GM21786 (cell line): ENCODE data around the gene LRMDA.

ENCODE experiments used
- ATAC-seq: cut with Tn5 transposase; IDR thresholded peaks from one replicate; pipeline ENCODE4 v1.9.1; 2021; ENCODE audit not compliant: unreplicated experiment

Gene LRMDA

GRCh38 chr10:75935650-75936400 lies 504.4 kb downstream of the LRMDA start:
- ATAC-seq = no peak

DNA sequence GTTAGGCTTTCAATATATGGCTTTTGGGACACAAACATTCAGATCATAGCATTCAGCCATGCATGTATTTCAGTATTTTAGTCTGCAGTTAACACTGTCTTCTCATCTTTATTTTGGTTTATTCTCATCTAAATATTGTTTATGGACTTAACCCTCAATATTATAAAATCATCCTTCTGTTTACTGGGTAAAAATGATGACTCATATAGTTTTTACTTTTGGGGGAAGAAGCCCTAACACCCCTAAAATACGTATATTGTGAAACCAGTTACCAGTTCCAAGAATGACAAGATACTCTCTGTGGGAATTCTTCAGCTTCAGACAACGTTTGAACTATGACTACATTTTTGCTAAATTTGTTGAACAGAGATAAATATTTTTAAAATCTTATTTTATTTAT lies 505.4 kb downstream of the LRMDA start:
- ATAC-seq = no peak

DNA sequence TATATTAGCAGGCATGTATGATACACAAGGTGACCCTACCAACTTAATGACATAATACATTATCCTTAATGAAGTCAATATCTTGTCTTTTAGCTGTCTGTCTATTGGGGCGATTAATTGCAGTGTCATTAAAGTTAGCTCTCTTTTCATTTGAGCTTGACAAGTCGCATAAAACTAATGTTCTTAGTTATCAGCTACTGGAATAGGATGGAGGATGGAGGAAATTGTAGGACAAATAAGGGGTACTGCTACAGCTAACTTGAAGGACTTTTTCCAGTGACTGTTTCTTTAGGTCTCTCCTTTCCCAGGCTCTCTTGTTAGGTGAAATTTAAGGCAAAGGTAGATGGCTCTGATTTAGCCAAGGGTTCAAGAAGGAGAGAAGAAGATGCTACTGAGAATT lies 506.4 kb downstream of the LRMDA start:
- ATAC-seq = no peak

DNA sequence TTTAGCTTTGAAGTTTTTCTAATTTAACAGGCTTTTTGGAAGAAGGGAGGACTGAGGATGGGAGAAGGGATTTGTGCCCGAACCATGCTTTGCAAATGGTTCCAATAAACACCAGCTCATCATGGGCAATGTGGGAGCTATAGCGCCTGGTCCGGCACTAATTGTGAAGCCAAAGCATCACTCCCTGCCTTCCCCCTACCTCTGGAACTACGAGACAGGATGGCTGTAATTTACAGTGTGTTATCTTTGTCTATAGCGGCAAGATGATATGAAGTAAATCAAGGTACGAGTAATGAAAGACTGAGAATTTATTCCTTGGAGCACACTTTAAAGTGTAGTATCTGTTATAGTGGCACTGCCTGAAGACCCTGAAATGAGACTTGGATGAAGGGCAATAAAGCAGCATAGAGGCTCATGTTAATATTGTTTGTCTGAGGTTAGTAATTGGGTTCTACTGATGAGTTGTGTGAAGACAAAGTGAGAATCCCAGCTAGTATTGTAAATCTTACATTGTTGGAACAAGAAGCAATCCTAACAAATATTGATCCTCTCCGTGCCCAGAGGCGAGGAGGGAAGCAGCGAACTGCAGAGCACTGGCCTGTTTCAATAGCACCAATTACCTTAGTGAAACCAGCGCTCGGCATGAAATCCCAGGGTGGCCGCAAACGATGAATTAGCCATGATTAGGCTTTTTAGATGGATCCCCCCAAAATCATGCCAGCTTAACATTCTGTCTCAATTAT lies 507.1 kb downstream of the LRMDA start:
- no peak for ATAC-seq

DNA sequence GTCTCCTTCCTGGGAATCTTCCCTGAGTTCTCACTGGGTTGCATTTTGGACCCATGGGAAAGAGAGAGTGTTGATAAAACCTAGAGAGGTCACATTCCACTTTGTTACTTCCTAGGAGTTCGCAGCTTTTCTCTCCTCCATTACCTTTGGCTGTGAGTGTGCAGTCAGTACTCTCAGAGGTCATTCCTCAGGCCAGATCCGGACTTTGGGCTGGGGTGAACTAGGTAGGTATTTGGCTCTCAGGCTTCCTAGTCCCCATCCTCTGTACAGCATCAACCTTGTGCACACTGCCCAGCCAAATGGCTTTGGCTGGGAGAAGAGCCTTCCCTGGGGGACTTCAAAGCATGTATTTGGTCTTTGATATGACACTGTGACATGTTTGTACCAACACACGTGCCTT lies 508.1 kb downstream of the LRMDA start:
- no peak for ATAC-seq

GRCh38 chr10:75940742-75941141 lies 509.3 kb downstream of the LRMDA start:
- ATAC-seq = no peak

GRCh38 chr10:75941223-75941801 lies 509.9 kb downstream of the LRMDA start:
- ATAC-seq = no peak

DNA sequence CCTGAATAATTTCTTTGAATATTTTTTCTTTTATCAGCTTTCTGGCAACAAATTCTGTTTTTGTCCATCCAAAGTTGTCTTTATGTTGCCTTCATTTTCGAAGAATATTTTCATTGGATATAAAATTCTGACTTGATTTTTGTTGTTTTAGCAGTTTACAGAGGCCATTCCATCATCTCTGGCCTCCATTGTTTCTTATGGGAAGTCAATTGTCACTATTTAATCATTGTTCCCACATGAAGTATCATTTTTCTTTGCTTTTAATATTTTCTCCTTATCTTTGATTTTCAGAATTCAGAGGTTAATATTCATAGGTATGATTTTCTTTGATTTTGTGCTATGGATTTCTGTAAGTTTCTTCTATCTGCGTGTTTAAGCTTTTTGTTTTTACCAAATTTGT lies 512.6 kb downstream of the LRMDA start:
- no peak for ATAC-seq

GRCh38 chr10:75948583-75948982 lies 517.2 kb downstream of the LRMDA start:
- ATAC-seq = no peak

DNA sequence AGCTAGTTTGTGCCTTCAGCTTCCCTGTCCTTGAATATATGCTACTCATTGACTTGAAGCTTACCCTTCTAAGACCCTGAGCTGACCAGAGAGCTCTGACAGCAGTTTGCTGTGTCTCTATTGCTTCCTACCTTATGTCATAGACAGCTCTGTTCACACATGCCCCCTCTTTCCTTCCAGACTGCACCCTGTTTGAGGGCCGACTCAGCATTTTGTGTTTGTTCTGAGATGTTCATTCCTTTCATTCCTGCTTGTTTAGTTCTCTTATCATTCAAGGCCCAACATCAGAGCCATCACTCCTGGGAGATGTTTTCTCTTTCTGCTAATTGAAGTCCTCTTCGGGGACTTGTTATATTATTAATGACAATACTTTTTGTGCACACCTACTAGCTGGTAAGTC lies 518.9 kb downstream of the LRMDA start:
- no peak for ATAC-seq

DNA sequence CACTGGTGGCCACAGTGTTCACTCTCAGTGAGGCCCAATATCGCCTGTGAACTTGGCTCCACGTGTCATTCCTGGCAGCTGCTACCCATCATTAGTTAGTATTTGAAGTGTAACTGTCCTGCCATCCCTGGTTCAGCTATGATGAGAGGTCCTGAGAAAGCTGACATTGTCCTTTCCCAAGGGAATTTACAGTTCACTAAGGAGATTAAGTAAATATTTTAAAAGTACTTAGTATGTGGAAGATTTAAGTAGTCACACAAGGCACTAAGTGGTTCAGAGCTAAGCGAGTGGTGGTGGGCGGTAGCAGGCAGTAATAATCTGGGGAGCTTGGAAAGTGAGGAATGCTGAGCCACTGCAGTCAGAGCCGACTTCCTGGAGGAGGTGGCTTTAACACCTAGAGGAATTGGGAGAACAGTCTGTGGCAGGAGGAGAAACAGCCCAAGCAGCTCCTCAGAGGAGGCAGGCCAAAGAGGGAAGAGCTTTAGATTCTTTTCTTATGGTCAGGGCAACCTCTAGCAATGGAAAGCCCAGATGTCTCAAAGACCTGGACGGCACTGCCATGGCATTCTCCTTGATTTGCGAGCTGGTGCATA lies 519.7 kb downstream of the LRMDA start:
- ATAC-seq = no peak

DNA sequence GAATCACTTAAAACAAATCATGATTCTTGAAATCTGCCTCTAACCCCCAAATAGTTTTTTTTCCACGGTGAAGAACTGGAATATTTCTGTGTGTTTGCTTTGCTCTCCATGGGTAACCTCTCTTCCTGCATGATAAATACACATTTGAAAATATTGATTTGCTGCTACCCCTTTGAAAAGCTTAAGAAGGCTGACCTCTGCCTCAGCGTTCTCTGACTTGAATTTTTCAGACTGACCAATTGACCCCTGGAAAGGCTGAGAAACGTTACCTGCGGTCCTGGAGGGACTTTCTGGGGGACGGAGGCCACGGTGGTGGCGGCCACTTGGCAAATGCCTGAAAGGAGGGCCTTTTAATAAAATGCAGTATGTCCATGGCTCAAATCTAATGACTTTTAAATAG lies 520.2 kb downstream of the LRMDA start:
- no peak for ATAC-seq

DNA sequence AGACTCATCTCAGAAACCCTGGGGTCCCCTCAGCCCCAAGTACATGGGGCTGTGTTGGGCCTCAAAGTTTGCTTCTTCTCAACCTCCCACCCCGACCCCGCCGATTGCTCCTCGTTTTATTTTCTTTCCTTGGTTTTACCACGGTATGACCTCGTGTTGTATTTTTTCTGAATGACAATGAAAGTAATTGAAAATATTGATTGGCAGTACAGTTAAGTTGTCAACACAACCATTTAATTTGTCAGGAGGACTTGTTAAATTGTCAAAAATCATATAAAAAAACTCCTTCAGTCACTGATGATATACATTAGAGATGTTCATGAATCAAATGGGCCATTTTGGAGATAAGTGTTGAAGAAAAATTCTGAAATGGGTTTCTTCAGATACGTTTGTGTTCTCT lies 520.7 kb downstream of the LRMDA start:
- ATAC-seq = no peak

- ATAC-seq = no peak
These were observed 523.1 kb downstream of the LRMDA start for GRCh38 chr10:75954486-75954885.

DNA sequence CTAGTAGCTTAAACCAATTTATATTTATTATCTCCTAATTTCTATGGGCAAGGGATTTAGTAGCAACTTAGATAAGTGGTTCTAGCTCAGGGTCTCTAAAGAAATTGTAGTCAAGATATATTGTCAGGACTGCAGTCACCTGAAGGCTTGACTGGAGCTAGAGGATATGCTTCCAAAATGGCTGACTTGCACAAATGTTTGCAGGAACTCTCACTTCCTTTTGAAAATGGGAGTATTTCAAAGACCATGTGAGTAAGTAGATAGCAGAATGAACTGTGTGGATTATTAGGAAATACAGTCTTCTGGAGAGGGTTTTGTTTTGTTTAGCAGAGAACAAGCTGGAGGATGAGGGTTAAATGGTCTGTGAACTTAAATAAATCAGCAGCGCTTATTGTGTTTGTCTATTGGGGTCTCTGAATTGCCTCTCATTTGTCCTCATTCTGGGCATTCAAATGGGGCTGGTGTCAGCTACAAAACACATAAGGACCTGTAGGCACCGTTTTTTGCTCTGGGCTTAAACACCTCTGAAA lies 524.6 kb downstream of the LRMDA start:
- no peak for ATAC-seq

GRCh38 chr10:75956624-75957023 lies 525.2 kb downstream of the LRMDA start:
- ATAC-seq = no peak

DNA sequence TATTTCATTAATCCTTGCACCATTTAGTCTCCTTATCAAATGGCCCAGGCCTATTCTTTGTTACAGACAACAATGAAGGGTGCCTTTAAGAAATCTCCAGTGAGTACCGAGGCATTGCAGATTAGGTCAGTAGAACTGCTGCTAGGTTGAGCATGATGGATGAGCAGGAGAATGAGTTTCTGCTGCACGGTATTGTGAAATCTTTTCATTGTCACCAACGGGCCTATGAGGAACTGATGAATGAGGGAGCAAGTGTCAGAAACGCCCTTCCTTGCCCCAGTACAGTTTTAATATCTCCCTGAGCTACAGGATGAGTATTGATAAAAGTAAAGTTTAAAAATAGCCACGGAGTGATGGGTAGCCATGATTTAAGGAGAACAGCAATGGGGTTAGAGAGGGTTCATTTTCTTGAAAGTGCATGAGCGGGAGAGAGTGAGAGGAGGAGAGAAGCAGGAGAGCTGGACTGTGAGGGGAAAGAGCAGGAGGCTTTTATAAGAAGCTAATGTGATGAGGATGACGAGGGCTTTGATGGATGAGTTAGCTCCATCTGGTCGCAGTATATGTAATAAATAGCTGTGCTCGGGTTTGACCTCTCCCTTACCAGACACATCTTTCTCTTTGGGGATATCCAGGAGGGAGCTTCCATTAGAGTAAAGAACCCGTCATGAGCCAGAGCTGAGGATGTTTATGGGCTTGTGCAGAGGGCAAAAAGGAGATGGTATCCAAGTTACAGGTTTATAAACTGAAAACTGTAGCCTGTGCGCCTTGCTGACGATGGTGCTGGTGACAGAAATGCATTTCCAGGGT lies 526.1 kb downstream of the LRMDA start:
- no peak for ATAC-seq

DNA sequence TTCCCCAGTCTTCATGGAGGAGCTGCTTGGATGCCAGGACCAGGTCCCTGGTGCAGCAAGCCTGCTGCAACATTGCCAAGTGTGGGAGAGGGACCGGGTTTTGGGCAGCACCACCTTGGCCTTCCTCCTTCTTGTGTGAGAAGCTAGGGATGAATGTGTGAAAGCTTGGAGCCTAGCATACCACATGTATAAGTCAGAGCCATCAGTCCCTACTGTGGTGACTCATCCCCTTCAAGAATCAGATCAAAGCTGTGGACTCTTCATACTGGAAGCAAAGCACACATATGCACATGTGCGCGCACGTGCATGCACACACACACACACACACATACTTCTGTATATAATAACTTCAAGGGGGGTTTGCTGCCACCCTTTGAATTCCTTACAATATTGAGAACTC lies 527.8 kb downstream of the LRMDA start:
- ATAC-seq = no peak

DNA sequence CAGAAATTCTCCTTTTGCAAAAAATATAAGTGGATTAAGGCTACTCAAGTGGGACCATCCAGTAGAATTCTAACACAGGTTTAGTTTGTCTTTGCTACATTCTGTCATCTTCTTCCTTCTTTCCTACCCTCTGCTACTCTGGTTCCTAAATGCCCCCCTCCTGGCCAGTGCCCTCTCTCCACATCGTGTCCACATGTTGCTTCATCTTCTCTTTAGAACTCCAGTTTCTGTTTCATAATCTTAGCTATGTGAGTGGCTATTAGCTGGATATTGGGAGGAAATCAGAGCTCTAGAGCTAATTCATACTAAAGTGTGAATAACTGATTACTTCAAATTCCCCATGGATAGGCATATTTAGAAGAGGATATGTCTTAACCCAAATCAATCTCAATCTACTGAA lies 528.5 kb downstream of the LRMDA start:
- ATAC-seq = no peak

GRCh38 chr10:75962395-75963061 lies 531.1 kb downstream of the LRMDA start:
- no peak for ATAC-seq
